ENCODE results near the gene UBC.
"Not testable (repeated sequence)": the region's sequence is repeated elsewhere in the genome, so short reads cannot be mapped to it uniquely, and the experiment has no call there.

Gene UBC

DNA sequence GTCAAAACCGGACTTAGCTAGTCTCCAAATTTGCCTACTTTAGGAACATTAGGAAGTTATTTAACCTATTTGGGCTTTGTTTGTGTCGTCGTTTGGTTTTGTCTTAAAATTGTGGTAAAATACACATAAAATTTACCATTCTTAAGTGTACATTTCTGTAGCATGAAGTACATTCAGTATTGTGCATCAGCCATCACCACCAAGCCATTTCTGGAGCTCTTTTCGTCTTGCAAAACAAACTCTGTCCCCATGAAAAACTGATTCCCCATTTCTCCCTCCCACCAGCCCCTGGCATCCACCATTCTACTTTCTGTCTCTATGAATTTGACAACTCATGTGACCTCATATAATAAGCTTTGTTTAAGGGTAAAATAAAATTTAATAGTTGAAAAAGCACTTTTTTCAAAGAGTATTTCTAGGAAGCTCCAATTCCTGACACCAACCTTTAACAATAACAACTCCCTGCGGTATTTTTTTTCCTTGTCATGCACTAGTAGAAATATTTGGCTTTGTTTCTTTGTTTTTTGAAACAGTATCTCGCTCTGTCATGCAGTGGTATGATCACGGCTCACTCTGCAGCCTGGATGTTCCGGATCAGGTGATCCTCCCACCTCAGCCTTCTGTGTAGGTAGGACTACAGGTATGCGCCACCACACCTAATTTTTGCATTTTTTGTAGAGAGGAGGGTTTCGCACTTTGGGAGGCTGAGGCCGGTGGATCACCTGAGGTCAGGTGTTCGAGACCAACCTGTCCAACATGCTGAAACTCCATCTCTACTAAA is 3.6 kb upstream of the UBC start:
- Histone ChIP-seq H3K9ac (ENCODE audit: low read length) (peak overlapping the region; percentile 100), H3K27me3 (ENCODE audit: control insufficient read depth, insufficient read depth, low read length) (no peaks in the 10 kb centered on the region), H3K4me3 (ENCODE audit: low read length) (peak overlapping the region; percentile 54), H3K36me3 (ENCODE audit: control insufficient read depth, insufficient read depth, low read length) (peaks cover 5% of the 10 kb centered on the region), H3K9me3 (ENCODE audit: control insufficient read depth, low read length) (no peaks in the 10 kb centered on the region), H3K4me1 (ENCODE audit: control insufficient read depth, insufficient read depth, low read length) (peaks cover 56% of the 10 kb centered on the region)

DNA sequence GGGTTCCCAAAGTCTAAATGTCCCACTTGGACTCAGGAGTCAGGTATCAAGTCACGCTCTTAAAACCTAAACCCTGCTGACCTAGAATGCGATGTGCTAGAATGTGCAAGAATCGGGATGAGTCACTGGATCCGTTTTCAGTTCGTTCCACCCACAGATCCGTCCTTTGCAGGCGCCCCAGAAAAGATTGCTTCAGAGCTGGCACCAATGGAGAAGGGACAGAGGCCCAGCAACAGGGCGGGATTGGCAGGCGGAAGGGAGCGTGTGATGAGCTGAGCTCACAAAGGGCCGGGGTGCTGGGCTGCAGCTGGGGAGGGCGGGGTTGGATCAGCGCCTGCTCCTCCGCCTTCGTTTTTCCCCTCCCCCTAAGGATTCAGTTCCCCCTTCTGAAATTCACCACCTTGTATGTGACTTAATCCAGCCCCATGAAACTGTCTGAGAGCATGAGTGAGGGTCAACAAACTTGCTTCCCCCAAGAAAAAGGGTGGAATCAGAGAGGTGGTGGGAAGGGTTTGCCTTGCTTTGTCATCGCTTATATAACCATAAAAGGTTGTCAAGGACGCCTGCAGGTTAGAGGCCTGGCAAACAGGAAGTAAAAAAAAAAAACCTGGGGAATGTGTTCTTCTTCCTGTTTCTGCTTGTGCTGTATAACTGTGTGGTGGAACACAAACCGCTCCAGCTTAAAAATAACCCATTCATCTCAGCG is 2.8 kb upstream of the UBC start:
- Histone ChIP-seq H3K4me1 (ENCODE audit: control insufficient read depth, insufficient read depth, low read length) (peaks cover 56% of the 10 kb centered on the region), H3K4me3 (ENCODE audit: low read length) (peak overlapping the region; percentile 54), H3K9ac (ENCODE audit: low read length) (peak overlapping the region; percentile 100)

DNA sequence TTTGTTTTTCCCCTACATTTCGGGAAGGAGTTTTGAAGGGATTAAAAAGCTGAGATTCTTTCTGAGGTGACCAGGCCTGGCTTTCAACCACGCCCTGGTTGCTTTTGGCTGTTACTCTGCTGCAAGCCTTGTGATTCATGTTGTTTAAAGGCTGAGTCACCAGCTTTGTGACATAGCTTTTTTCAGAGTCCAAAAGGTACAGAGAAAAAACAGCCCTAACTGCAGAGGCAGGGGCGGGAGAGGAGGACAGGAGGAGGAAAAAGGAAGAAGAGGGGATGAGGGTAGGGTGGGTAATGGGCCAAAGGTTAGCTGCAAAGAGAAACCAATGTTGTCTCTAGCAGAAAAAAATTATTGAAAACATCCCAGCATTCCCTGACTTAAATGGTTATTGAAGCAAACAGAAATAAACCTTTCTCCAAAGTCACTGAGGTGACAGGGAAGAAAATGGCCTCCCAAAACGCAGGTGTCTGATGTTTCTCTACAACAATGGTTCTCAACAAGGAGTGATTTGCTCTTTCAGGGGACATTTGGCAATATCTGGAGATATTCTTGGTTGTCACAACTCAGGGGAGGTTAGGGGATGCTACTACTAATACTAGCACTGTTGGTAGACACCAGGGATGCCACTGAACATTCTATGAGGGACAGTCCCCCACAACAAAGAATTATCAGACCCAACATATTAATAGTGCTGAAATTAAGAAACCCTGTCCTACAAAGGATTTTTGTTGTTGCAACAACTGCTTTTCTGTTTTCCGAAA is 2.1 kb upstream of the UBC start:
- Histone ChIP-seq H3K9ac (ENCODE audit: low read length) (peak overlapping the region; percentile 100), H3K9me3 (ENCODE audit: control insufficient read depth, low read length) (no peaks in the 10 kb centered on the region), H3K36me3 (ENCODE audit: control insufficient read depth, insufficient read depth, low read length) (peaks cover 5% of the 10 kb centered on the region), H3K27me3 (ENCODE audit: control insufficient read depth, insufficient read depth, low read length) (no peaks in the 10 kb centered on the region), H3K4me3 (ENCODE audit: low read length) (peak overlapping the region; percentile 54), H3K4me1 (ENCODE audit: control insufficient read depth, insufficient read depth, low read length) (peaks cover 51% of the 10 kb centered on the region)

More for the DNA sequence above, 2.8 kb upstream of the UBC start:
- Histone ChIP-seq H3K27me3 (ENCODE audit: control insufficient read depth, insufficient read depth, low read length) (no peaks in the 10 kb centered on the region), H3K9me3 (ENCODE audit: control insufficient read depth, low read length) (no peaks in the 10 kb centered on the region), H3K36me3 (ENCODE audit: control insufficient read depth, insufficient read depth, low read length) (peaks cover 5% of the 10 kb centered on the region)

DNA sequence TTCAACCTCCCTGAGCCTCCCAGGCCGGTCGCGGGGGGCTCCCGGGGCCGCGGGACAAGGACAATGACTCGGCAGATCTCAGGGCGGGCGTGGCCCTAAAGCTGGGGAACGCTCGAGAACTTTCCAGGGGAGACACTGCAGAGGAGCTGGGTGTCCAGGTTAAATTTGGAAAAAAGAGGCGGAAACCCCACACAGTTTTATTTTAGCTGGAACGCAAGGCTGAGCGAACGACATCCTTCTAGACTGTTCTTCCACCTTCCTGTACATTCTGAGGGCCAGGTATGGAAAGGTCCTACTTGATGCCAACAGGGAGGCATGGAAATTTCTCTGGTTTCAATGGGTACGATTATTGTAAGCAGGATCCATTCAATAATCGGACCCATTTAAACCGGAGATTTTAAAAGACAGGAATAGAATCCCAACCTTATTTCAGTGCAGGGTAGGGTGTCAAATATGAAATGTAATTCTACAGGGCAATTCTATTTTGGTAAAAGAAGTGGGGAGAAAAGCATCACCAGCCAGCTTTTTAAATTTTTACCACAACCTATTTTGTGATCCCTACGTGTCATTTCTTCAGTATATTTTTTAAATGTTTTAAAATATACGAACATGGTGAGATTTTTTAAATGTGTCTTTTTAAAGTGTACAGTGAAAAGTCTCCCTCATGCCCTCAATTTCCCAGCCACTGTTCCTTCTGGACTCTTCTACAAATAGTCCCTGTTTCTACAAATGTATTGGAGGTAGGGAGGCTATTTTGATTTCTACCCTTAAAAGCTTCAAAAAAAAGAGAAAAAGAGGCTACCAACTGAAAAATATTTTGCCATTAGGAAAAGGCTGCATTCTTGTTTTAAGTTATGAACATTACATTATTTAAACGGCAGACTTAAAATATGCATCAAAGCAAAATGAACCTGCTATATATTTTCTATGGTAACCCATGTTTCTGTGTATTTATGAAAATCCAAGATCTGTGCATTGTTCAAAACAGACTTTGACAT is 1.1 kb upstream of the UBC start:
- Histone ChIP-seq H3K4me1 (ENCODE audit: control insufficient read depth, insufficient read depth, low read length) (peaks cover 49% of the 10 kb centered on the region), H3K36me3 (ENCODE audit: control insufficient read depth, insufficient read depth, low read length) (peaks cover 11% of the 10 kb centered on the region)

DNA sequence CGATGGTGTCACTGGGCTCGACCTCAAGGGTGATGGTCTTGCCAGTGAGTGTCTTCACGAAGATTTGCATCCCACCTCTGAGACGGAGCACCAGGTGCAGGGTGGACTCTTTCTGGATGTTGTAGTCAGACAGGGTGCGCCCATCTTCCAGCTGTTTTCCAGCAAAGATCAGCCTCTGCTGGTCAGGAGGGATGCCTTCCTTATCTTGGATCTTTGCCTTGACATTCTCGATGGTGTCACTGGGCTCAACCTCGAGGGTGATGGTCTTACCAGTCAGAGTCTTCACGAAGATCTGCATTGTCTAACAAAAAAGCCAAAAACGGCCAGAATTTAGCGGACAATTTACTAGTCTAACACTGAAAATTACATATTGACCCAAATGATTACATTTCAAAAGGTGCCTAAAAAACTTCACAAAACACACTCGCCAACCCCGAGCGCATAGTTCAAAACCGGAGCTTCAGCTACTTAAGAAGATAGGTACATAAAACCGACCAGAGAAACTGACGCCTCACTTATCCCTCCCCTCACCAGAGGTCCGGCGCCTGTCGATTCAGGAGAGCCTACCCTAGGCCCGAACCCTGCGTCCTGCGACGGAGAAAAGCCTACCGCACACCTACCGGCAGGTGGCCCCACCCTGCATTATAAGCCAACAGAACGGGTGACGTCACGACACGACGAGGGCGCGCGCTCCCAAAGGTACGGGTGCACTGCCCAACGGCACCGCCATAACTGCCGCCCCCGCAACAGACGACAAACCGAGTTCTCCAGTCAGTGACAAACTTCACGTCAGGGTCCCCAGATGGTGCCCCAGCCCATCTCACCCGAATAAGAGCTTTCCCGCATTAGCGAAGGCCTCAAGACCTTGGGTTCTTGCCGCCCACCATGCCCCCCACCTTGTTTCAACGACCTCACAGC is 717 bp downstream of the UBC start:
- no peaks in the 10 kb centered on the region for H3K9me3 ChIP-seq (ENCODE audit: control insufficient read depth, low read length)
- H3K4me1 ChIP-seq (ENCODE audit: control insufficient read depth, insufficient read depth, low read length), result peaks cover 47% of the 10 kb centered on the region
- peak overlapping the region; percentile 91 for H3K4me3 ChIP-seq (ENCODE audit: low read length)
- H3K27me3 ChIP-seq (ENCODE audit: control insufficient read depth, insufficient read depth, low read length), result no peaks in the 10 kb centered on the region
- peak overlapping the region; percentile 100 for H3K9ac ChIP-seq (ENCODE audit: low read length)
- H3K36me3 ChIP-seq (ENCODE audit: control insufficient read depth, insufficient read depth, low read length), result peaks cover 11% of the 10 kb centered on the region

More for the DNA sequence above, 1.1 kb upstream of the UBC start:
- no peaks in the 10 kb centered on the region for H3K9me3 ChIP-seq (ENCODE audit: control insufficient read depth, low read length)
- H3K4me3 ChIP-seq (ENCODE audit: low read length), result peak overlapping the region; percentile 91
- no peaks in the 10 kb centered on the region for H3K27me3 ChIP-seq (ENCODE audit: control insufficient read depth, insufficient read depth, low read length)
- peak overlapping the region; percentile 100 for H3K9ac ChIP-seq (ENCODE audit: low read length)

DNA sequence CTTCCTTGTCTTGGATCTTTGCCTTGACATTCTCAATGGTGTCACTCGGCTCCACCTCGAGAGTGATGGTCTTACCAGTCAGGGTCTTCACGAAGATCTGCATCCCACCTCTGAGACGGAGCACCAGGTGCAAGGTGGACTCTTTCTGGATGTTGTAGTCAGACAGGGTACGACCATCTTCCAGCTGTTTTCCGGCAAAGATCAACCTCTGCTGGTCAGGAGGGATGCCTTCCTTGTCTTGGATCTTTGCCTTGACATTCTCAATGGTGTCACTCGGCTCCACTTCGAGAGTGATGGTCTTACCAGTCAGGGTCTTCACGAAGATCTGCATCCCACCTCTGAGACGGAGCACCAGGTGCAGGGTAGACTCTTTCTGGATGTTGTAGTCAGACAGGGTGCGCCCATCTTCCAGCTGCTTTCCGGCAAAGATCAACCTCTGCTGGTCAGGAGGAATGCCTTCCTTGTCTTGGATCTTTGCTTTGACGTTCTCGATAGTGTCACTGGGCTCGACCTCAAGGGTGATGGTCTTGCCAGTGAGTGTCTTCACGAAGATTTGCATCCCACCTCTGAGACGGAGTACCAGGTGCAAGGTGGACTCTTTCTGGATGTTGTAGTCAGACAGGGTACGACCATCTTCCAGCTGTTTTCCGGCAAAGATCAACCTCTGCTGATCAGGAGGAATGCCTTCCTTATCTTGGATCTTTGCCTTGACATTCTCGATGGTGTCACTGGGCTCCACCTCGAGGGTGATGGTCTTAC is 1.7 kb downstream of the UBC start:
- H3K9me3 ChIP-seq (ENCODE audit: control insufficient read depth, low read length); H3K27me3 ChIP-seq (ENCODE audit: control insufficient read depth, insufficient read depth, low read length): not testable (repeated sequence)
- Histone ChIP-seq H3K4me1 (ENCODE audit: control insufficient read depth, insufficient read depth, low read length) (peaks cover 39% of the 10 kb centered on the region), H3K36me3 (ENCODE audit: control insufficient read depth, insufficient read depth, low read length) (peaks cover 11% of the 10 kb centered on the region), H3K9ac (ENCODE audit: low read length) (peak overlapping the region; percentile 22), H3K4me3 (ENCODE audit: low read length) (peak overlapping the region; percentile 91)

DNA sequence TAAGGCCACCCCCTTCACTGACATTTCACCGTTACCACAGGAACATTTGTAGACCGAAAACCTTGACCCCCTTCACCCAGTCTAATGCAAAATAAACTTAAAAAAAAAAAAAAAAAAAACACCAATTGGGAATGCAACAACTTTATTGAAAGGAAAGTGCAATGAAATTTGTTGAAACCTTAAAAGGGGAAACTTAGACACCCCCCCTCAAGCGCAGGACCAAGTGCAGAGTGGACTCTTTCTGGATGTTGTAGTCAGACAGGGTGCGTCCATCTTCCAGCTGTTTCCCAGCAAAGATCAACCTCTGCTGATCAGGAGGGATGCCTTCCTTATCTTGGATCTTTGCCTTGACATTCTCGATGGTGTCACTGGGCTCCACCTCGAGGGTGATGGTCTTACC is 2.9 kb downstream of the UBC start:
- not testable (repeated sequence) for H3K27me3 ChIP-seq (ENCODE audit: control insufficient read depth, insufficient read depth, low read length); H3K4me3 ChIP-seq (ENCODE audit: low read length); H3K9me3 ChIP-seq (ENCODE audit: control insufficient read depth, low read length)
- Histone ChIP-seq H3K4me1 (ENCODE audit: control insufficient read depth, insufficient read depth, low read length) (peaks cover 34% of the 10 kb centered on the region), H3K9ac (ENCODE audit: low read length) (peak overlapping the region; percentile 7), H3K36me3 (ENCODE audit: control insufficient read depth, insufficient read depth, low read length) (peaks cover 11% of the 10 kb centered on the region)

DNA sequence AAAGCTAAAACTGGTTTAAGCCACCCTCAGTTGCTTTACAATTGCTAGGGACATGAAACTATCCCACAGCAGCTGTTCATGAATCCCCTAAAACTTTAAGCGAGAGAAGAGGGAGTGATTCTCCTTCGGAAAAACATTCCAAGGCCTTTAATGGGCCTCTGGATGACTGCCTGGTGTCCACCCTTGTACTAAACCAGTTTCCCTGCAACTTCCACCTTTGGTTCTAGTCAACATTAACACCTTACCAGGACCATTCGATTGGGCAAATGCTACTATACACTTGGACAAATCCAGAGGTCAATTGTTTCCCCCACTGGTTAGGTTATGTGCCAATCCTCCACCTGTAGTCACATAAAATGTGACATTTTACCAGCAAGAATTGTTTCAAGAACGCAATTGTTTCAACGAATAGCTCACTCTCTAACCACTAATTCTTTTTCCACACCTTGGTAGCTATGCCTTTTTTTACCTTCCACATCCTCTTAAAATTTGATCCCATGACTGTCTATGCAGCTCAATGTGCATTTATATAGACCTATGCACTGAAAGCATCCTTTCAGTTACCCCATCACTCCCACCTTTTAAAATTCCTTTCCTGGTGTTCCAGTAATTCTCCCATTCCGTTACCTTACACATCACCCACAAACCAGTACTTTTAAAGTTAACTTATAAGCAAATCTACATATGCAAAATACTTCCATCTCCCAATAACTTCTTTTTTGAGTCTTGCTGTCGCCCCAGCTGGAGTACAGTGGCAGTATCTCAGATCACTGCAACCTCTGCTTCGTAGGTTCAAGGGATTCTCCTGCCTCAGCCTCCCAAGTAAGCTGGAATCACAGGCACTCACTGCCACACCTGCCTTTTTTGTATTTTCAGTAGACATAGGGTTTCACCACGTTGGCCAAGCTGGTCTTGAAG is 3.6 kb downstream of the UBC start:
- H3K27me3 ChIP-seq (ENCODE audit: control insufficient read depth, insufficient read depth, low read length), result no peaks in the 10 kb centered on the region
- peak overlapping the region; percentile 7 for H3K9ac ChIP-seq (ENCODE audit: low read length)
- H3K4me1 ChIP-seq (ENCODE audit: control insufficient read depth, insufficient read depth, low read length), result peaks cover 30% of the 10 kb centered on the region
- no peak overlapping the region for H3K4me3 ChIP-seq (ENCODE audit: low read length)
- H3K36me3 ChIP-seq (ENCODE audit: control insufficient read depth, insufficient read depth, low read length), result peaks cover 11% of the 10 kb centered on the region
- no peaks in the 10 kb centered on the region for H3K9me3 ChIP-seq (ENCODE audit: control insufficient read depth, low read length)

DNA sequence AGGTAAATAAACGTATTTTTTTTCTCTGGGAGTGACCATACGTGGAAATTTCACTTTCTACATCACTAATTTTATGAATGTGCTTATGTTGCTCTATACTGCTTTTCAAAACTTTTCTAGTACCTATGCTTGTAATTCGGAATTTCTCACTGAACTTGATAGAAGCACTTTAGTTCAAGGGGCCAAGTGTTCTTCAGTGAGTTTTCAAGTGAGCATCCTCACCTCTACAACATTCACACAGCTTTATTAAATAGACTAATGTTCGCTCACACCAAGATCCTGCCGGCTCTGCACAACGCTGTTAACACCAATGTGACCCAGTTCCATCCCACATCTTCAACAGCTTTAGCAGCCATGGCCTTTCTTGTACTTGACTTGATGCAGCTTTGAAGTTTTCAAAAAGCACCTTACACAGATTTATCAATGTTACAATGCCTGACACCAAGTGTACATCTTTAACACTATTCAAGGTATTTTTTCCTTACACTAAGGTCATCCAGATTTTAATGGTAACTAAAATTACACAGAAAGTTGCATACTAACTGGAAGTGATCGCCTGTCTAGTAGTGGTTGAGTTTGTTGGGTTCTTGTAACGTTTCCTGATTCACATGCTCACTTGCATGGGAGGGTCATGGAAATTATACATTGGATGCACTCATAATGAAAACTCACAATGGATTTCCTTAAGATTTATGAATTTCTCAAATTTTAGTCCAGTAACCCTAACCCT is 4.5 kb downstream of the UBC start:
- H3K4me3 ChIP-seq (ENCODE audit: low read length), result no peak overlapping the region

More for the DNA sequence above, 4.5 kb downstream of the UBC start:
- peaks cover 11% of the 10 kb centered on the region for H3K36me3 ChIP-seq (ENCODE audit: control insufficient read depth, insufficient read depth, low read length)
- H3K9me3 ChIP-seq (ENCODE audit: control insufficient read depth, low read length), result no peaks in the 10 kb centered on the region
- H3K9ac ChIP-seq (ENCODE audit: low read length), result no peak overlapping the region
- H3K4me1 ChIP-seq (ENCODE audit: control insufficient read depth, insufficient read depth, low read length), result peaks cover 27% of the 10 kb centered on the region
- no peaks in the 10 kb centered on the region for H3K27me3 ChIP-seq (ENCODE audit: control insufficient read depth, insufficient read depth, low read length)

Data from mucosa of stomach (tissue), 1 donor.